Measurements from ENCODE around the gene PTPRM.

DNA sequence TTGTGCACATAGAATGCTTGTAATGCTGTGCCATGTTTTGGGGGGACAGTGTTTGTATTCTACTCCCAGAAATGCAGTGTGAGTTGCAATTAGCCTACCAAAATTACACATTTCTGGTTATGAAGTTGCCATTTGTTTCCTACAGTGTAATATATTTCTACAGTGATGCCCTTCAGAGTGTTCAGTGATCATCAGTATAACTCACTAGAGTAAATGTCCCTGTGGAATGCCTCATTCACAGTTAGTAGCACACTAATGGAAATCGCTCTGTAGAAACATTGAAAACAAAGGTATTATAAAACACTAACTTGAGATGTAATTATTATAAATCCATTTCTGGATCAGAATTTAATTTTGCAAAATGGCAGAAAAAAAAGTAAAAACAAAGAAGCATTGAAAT lies 498.7 kb downstream of the PTPRM start:
- no peak for TF ChIP-seq CTCF (conservative IDR thresholded peaks at IDR 0.05; ENCODE audit: low read depth, low read length)
- TF ChIP-seq EZH2 (IDR thresholded peaks at IDR 0.05; ENCODE audit: borderline replicate concordance, low read depth, low read length, poor library complexity, severe bottlenecking), result no peak
